DMS 273 (cell line): ENCODE measurements around the gene MACROH2A1.

Experiments
- DNase-seq: peaks from one replicate; lab custom pipeline; 2025; ENCODE audit not compliant: unreplicated experiment; lab: John Stamatoyannopoulos, UW

Gene MACROH2A1

GRCh38 chr5:135295852-135296251, 103.2 kb downstream of the MACROH2A1 start:
- DNase-seq, result no peak

GRCh38 chr5:135294793-135295192, 104.2 kb downstream of the MACROH2A1 start:
- no peak for DNase-seq

- no peak for DNase-seq
These were observed 109.4 kb downstream of the MACROH2A1 start for GRCh38 chr5:135289651-135290050.

- no peak for DNase-seq
These were observed 111.5 kb downstream of the MACROH2A1 start for GRCh38 chr5:135287551-135287950.
